KMS-11 (cell line): ENCODE results near the gene POPDC3.

ENCODE experiments used
- H2AFZ ChIP-seq: fragments of 200-600 bp; sonication (generic); 2 replicates; pipeline ENCODE4 v1.6.1; 2016; ENCODE audit warnings: antibody characterized with exemption, mixed run types, low read depth
- H3K27ac ChIP-seq: fragments of 200-600 bp; sonication (generic); 2 replicates; pipeline ENCODE4 v1.6.1; 2016; ENCODE audit warnings: mild to moderate bottlenecking, mixed run types
- H3K27me3 ChIP-seq: fragments of 200-600 bp; sonication (generic); 2 replicates; pipeline ENCODE4 v1.6.1; 2017; ENCODE audit warnings: mild to moderate bottlenecking, low read depth, mixed run types, moderate library complexity; ENCODE audit not compliant: insufficient read depth
- H3K36me3 ChIP-seq: fragments of 200-600 bp; sonication (generic); 2 replicates; pipeline ENCODE4 v1.6.1; 2017; ENCODE audit warnings: mild to moderate bottlenecking, mixed run types; ENCODE audit not compliant: insufficient read depth
- H3K4me1 ChIP-seq: fragments of 200-600 bp; sonication (generic); 2 replicates; pipeline ENCODE4 v1.6.1; 2016; ENCODE audit warnings: mild to moderate bottlenecking, low read depth, mixed run types; ENCODE audit not compliant: poor library complexity, severe bottlenecking
- H3K4me2 ChIP-seq: fragments of 200-600 bp; sonication (generic); 2 replicates; pipeline ENCODE4 v1.7.0; 2016; ENCODE audit warnings: mild to moderate bottlenecking, mixed run types
- H3K4me3 ChIP-seq: fragments of 200-600 bp; sonication (generic); IDR thresholded peaks from 2 replicates; pipeline ENCODE4 v1.6.1; 2017; ENCODE audit warnings: low read depth, low read length, mixed read lengths; ENCODE audit not compliant: insufficient read depth
- H3K79me2 ChIP-seq: fragments of 200-600 bp; sonication (generic); 2 replicates; pipeline ENCODE4 v1.6.1; 2016; ENCODE audit warnings: low read depth, mixed run types; ENCODE audit not compliant: insufficient read depth
- H3K9ac ChIP-seq: fragments of 200-600 bp; sonication (generic); 2 replicates; pipeline ENCODE4 v1.6.1; 2016; ENCODE audit warnings: mild to moderate bottlenecking, mixed run types
- H4K20me1 ChIP-seq: fragments of 200-600 bp; sonication (generic); 2 replicates; pipeline ENCODE4 v1.6.1; 2016; ENCODE audit warnings: mild to moderate bottlenecking, mixed run types; ENCODE audit not compliant: insufficient read depth
- CTCF ChIP-seq: fragments of 200-600 bp; sonication (generic); conservative IDR thresholded peaks from 2 replicates; pipeline ENCODE4 v1.6.1; 2017; ENCODE audit warnings: low read depth, mild to moderate bottlenecking, antibody characterized with exemption, low read length, moderate library complexity, mixed read lengths

Gene POPDC3

GRCh38 chr6:105189026-105189820, 9.4 kb upstream of the POPDC3 start:
- Histone ChIP-seq H3K36me3 (no peaks in the 10 kb centered on the region), H4K20me1 (no peaks in the 10 kb centered on the region)

GRCh38 chr6:105188251-105188650, 8.4 kb upstream of the POPDC3 start:
- Histone ChIP-seq H3K9ac (no peak overlapping the region), H3K36me3 (no peaks in the 10 kb centered on the region), H3K27me3 (no peaks in the 10 kb centered on the region), H2AFZ (no peak overlapping the region), H3K4me1 (no peaks in the 10 kb centered on the region), H3K27ac (no peak overlapping the region), H3K4me3 (no peak overlapping the region), H3K79me2 (no peaks in the 10 kb centered on the region), H4K20me1 (no peaks in the 10 kb centered on the region), H3K4me2 (no peak overlapping the region)
- TF ChIP-seq CTCF = no peak

More at GRCh38 chr6:105189026-105189820, 9.4 kb upstream of the POPDC3 start:
- no peaks in the 10 kb centered on the region for H3K79me2 ChIP-seq
- no peaks in the 10 kb centered on the region for H3K27me3 ChIP-seq
- no peak overlapping the region for H2AFZ ChIP-seq
- no peak overlapping the region for H3K9ac ChIP-seq
- TF ChIP-seq CTCF = no peak
- H3K27ac ChIP-seq = no peak overlapping the region
- H3K4me3 ChIP-seq = no peak overlapping the region
- H3K4me2 ChIP-seq = no peak overlapping the region
- H3K4me1 ChIP-seq = no peaks in the 10 kb centered on the region

- no peaks in the 10 kb centered on the region for H3K36me3 ChIP-seq
- no peak for TF ChIP-seq CTCF
- no peak overlapping the region for H2AFZ ChIP-seq
- no peaks in the 10 kb centered on the region for H3K79me2 ChIP-seq
- H3K4me1 ChIP-seq = no peaks in the 10 kb centered on the region
- H3K27ac ChIP-seq = no peak overlapping the region
- H3K4me3 ChIP-seq = no peak overlapping the region
- H3K4me2 ChIP-seq = no peak overlapping the region
- H3K9ac ChIP-seq = no peak overlapping the region
- no peaks in the 10 kb centered on the region for H4K20me1 ChIP-seq
- H3K27me3 ChIP-seq = no peaks in the 10 kb centered on the region
These were observed 6.8 kb upstream of the POPDC3 start for GRCh38 chr6:105186576-105186975.

- H3K4me2 ChIP-seq = no peak overlapping the region
- H3K9ac ChIP-seq = no peak overlapping the region
- H2AFZ ChIP-seq = no peak overlapping the region
- no peak overlapping the region for H3K27ac ChIP-seq
- no peak for TF ChIP-seq CTCF
- no peak overlapping the region for H3K4me3 ChIP-seq
- no peaks in the 10 kb centered on the region for H4K20me1 ChIP-seq
- no peaks in the 10 kb centered on the region for H3K4me1 ChIP-seq
- no peaks in the 10 kb centered on the region for H3K27me3 ChIP-seq
- H3K36me3 ChIP-seq = no peaks in the 10 kb centered on the region
- no peaks in the 10 kb centered on the region for H3K79me2 ChIP-seq
These were observed 5.1 kb upstream of the POPDC3 start for GRCh38 chr6:105184921-105185320.
